Heart right ventricle (tissue), 16 donors: ENCODE data around the gene PTGS1. TPM values are rescaled to one million over a fixed set of nuclear protein-coding genes. Genes with fewer than 3 reads are reported as not detected.

Source experiments
- ATAC-seq, 8 donors: fragments of 200-7000 bp; cut with Tn5 transposase; one replicate each; pipeline ENCODE4 v1.9.1; 2020; ENCODE audit warnings: mild to moderate bottlenecking in 8 of 8, moderate library complexity in 8 of 8, moderate number of reproducible peaks in 1 of 8
- DNase-seq, 2 donors: peaks; one replicate each; pipeline ENCODE4 v3.0.0-alpha.2; 2020
- H3K27ac ChIP-seq, 10 donors: fragments of 200-600 bp; sonication (generic) in 2 of 10; one replicate each; pipeline versions ENCODE4 v1.5.0 to v1.8.0; 2020 to 2022; ENCODE audit warnings: mild to moderate bottlenecking in 3 of 10
- H3K27me3 ChIP-seq, 7 donors: fragments of 200-600 bp; one replicate each; pipeline ENCODE4 v1.8.0; 2021 to 2022; ENCODE audit warnings: mild to moderate bottlenecking in 2 of 7
- H3K36me3 ChIP-seq, 9 donors: fragments of 200-600 bp; sonication (generic) in 1 of 9; one replicate each; pipeline versions ENCODE4 v1.5.0 to v1.8.0; 2020 to 2022; ENCODE audit warnings: mild to moderate bottlenecking in 2 of 9
- H3K4me1 ChIP-seq, 9 donors: fragments of 200-600 bp; sonication (generic) in 1 of 9; one replicate each; pipeline versions ENCODE4 v1.5.0 to v1.8.0; 2020 to 2022; ENCODE audit warnings: mild to moderate bottlenecking in 4 of 9
- H3K4me3 ChIP-seq, 10 donors: fragments of 200-600 bp; sonication (generic) in 2 of 10; one replicate each; pipeline versions ENCODE4 v1.5.0 to v1.8.0; 2020 to 2022; ENCODE audit warnings: mild to moderate bottlenecking in 7 of 10, moderate library complexity in 2 of 10
- H3K9me3 ChIP-seq, 11 donors: fragments of 200-600 bp in 10 of 11; sonication (generic) in 2 of 11; one replicate each; pipeline versions ENCODE4 v1.5.0 to v1.8.0; 2013 to 2022; ENCODE audit warnings: mild to moderate bottlenecking in 2 of 11, control low read depth in 1 of 11, moderate library complexity in 1 of 11
- WGBS, 2 donors: extraction: QIAGEN DNeasy Blood & Tissue Kit; methylation state at CpG; one replicate each; pipeline ENCODE4 v1.1.7; 2013; ENCODE audit warnings: inconsistent platforms in 1 of 2; 5-methylcytosine and 5-hydroxymethylcytosine counted together
- intact Hi-C, 10 donors: fragments of 100-400 bp; cut with DNase I; formaldehyde crosslinking; loops; one replicate each; pipeline versions ENCODE4 v1.11.1 to v1.14.2; 2022
- polyA plus RNA-seq, 2 donors: library from polyadenylated mRNA; stranded (reverse); fragments of 200-250 nt; gene quantifications; one replicate each; pipeline ENCODE4 v1.2.3, GENCODE V29; 2013
- total RNA-seq, 10 donors: library from RNA; stranded (reverse); fragmentation: NEBNext Ultra II Directional in 3 of 10; extraction: Animal tissue kit (Norgen Biotek cat#: 25700) in 3 of 10; gene quantifications; one replicate each; pipeline versions ENCODE4 v1.2.1 to v1.2.4, GENCODE V29; 2021 to 2023
- TF ChIP-seq, protein P1 (sequence below), 9 donors: fragments of 200-600 bp; sonication (generic) in 2 of 9; IDR thresholded peaks; one replicate each; pipeline versions ENCODE4 v1.5.0 to v1.8.0; 2021 to 2022; ENCODE audit warnings: antibody characterized with exemption in 9 of 9, mild to moderate bottlenecking in 5 of 9, moderate library complexity in 1 of 9
- donor health status: Arrhythmogenic right ventricular cardiomyopathy.
- donor health status: ischemic (EF 13 %, LVEDD 7.1; RV severe dilation, severe dysfunction).
- donor health status: healthy with polysubstance abuse.
- donor health status: DM: no; HTN: yes; CAD: no.
- donor health status: DM: no; HTN: no; CAD: no.
- donor health status: ischemic (EF 25% LVEDD 6.9; RV normal size, moderate dysfunction).
- donor health status: ischemic (EF 25% LVEDD 5.7; RV mildly dilated, moderate dysfunction).
- donor health status: healthy.
- donor health status: DM: yes; HTN: yes; CAD: no.
- donor health status: Ischemic cardiomyopathy.
- donor health status: ischemic (EF 35%, LVEDD 5.7; RV mildly dilated, moderate dysfunction).
- donor health status: nonischemic (EF 11% LVEDD 7.7; RV severe dilation, severe dysfunction).
- donor health status: DM: yes; HTN: yes; CAD: no.
- donor health status: PGD.
- donor health status: ischemic (EF 29% LVEDD 5.4; RV normal size, mild dysfunction).
- donor health status: nonischemic (EF 23%, LVEDD 6.1; RV moderate dilation, normal function).

The PTGS1 gene
- total and polyA plus RNA-seq, 12 donors: 0.95 to 15.6 (median 3.2) TPM

DNA sequence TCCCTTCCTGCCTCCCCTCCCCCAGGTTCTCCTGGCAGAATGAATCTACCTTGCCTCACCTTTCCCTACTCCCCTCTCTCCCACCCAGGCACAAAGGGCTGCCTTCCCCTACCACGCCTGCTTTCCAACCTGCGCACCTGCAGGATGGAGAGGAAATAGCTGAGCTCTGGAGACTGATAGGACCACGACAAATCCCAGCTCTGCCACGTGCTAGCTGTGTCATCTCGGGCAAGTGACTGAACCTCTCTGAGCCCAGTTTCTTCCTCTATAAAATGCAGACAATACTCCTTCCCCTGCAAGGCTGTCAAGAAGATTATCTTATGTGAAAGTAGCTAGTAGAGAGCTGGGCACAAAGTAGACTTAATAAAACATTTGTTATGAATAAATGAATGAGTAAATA, 31.2 kb upstream of the PTGS1 start:
- Histone ChIP-seq H3K4me1 (peaks cover 0 to 26% (median 10%) of the 10 kb centered on the region in 9 donors), H3K36me3 (no peaks in the 10 kb centered on the region), H3K4me3 (no peak overlapping the region), H3K27ac (peak overlapping the region in 3 of 10 donors; percentile 35 to 56 (median 47)), H3K9me3 (no peaks in the 10 kb centered on the region), H3K27me3 (peaks cover 0 to 4% (median 0%) of the 10 kb centered on the region in 7 donors)
- ATAC-seq (no peak), DNase-seq (no peak)
- 64 to 72% methylated on average over 5 of the region's 5 CpGs for WGBS, 2 donors
- intact Hi-C loops: no loop called here
- TF ChIP-seq, protein P1, sequence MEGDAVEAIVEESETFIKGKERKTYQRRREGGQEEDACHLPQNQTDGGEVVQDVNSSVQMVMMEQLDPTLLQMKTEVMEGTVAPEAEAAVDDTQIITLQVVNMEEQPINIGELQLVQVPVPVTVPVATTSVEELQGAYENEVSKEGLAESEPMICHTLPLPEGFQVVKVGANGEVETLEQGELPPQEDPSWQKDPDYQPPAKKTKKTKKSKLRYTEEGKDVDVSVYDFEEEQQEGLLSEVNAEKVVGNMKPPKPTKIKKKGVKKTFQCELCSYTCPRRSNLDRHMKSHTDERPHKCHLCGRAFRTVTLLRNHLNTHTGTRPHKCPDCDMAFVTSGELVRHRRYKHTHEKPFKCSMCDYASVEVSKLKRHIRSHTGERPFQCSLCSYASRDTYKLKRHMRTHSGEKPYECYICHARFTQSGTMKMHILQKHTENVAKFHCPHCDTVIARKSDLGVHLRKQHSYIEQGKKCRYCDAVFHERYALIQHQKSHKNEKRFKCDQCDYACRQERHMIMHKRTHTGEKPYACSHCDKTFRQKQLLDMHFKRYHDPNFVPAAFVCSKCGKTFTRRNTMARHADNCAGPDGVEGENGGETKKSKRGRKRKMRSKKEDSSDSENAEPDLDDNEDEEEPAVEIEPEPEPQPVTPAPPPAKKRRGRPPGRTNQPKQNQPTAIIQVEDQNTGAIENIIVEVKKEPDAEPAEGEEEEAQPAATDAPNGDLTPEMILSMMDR (IDR thresholded peaks at IDR 0.05): no peak

DNA sequence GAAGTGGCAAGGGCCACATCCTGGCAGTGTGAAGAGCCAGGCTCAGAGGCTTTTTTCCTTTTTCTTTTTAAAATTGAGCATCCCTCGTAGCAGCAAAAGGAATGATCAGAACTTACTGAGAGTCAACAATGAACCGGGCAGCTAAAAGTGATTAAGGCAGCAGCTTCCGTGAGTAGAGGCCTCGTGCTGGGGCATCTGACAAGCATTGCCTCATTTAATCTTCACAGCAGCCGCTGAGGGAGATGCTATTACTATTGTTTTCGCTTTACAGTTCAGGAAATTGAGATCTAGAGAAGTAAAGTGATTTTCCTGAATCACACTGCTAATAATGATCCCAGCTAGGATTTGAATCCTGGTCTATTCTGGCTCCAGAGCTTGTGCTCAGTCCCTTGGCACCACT, 30.7 kb upstream of the PTGS1 start:
- 59 to 62% methylated on average over 6 of the region's 6 CpGs for WGBS, 2 donors
- intact Hi-C loops: loop anchor here in 2 of 10 donors (10.0 kb wide), 2 partner anchors 75 to 115 kb away; partner anchors contain the start of genes LHX6 (in 1 of the 2), MRRF (in 1 of the 2) and RBM18 (in 1 of the 2)
- H3K27ac ChIP-seq: peak overlapping the region in 6 of 10 donors; percentile 35 to 64 (median 51)
- H3K27me3 ChIP-seq: peaks cover 0 to 4% (median 0%) of the 10 kb centered on the region in 7 donors
- TF ChIP-seq, protein P1 (IDR thresholded peaks at IDR 0.05): no peak
- H3K4me1 ChIP-seq: peaks cover 0 to 26% (median 10%) of the 10 kb centered on the region in 9 donors
- H3K4me3 ChIP-seq: no peak overlapping the region
- no peak for DNase-seq
- no peaks in the 10 kb centered on the region for H3K36me3 ChIP-seq
- no peaks in the 10 kb centered on the region for H3K9me3 ChIP-seq
- peak in 4 of 8 donors; percentile 34 to 62 (median 44) for ATAC-seq

DNA sequence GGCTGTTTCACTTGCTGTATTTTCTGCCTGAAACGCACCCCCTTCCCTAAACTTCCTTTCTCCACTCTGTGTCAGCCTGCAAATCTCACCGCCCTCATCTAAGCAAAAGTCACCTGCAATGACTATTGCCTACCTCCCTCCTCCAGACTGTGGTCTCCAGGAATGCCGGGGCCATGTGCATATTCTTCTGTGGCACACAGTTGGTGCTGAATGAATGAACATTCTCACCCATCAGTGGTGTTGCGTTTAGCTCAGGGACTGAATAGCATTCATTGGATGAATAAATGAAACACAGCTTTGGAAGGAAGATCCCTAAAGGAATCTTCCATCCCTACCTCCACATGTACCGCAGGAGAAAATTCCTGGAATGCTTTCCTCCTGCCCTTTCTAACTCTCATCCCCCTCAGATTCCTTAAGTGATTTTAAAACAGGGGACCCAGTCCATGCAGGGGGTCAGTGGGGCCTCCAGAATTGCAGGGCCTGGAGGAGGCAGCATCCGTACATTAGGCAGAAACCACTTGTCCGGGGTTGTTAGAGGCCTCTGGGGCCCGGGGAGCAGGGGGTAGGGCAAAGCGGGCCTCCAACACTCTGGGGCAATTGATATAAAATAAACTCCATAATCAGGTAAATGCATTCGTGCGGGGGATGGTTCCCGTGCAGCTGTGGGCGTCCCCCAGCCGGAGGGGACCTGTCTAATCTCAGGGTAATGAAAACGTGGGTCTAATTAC, 28.3 kb upstream of the PTGS1 start:
- Histone ChIP-seq H3K27ac (no peak overlapping the region), H3K9me3 (no peaks in the 10 kb centered on the region), H3K27me3 (peaks cover 0 to 10% (median 0%) of the 10 kb centered on the region in 7 donors), H3K36me3 (no peaks in the 10 kb centered on the region), H3K4me1 (peaks cover 2 to 33% (median 20%) of the 10 kb centered on the region in 9 donors), H3K4me3 (no peak overlapping the region)
- ATAC-seq (no peak), DNase-seq (no peak)
- WGBS, 2 donors: 86 to 87% methylated on average over 15 of the region's 15 CpGs
- intact Hi-C loops: loop anchor here in 2 of 10 donors (10.0 kb wide), 2 partner anchors 78 to 118 kb away; partner anchors contain the start of genes LHX6 (in 1 of the 2), MRRF (in 1 of the 2) and RBM18 (in 1 of the 2)
- TF ChIP-seq, protein P1 (IDR thresholded peaks at IDR 0.05): no peak

- peak overlapping the region; percentile 60 to 87 (median 78) for H3K27ac ChIP-seq
- H3K36me3 ChIP-seq: no peaks in the 10 kb centered on the region
- intact Hi-C loops: loop anchor here in 5 of 10 donors (5.0 to 10.0 kb wide), 3 partner anchors 82 to 122 kb away; partner anchors contain the start of genes MRRF (in 5 of the 5), RBM18 (in 5 of the 5) and LHX6 (in 1 of the 5)
- peak overlapping the region in 9 of 10 donors; percentile 35 to 65 (median 57) for H3K4me3 ChIP-seq
- peaks cover 7 to 25% (median 21%) of the 10 kb centered on the region in 9 donors for H3K4me1 ChIP-seq
- DNase-seq: peak; percentile 58 to 70
- ATAC-seq: peak; percentile 70 to 83 (median 77)
- no peaks in the 10 kb centered on the region for H3K9me3 ChIP-seq
- TF ChIP-seq, protein P1 (IDR thresholded peaks at IDR 0.05): peak in 1 of 9 donors; percentile 5
- 2 to 4% methylated on average over 90 of the region's 90 CpGs for WGBS, 2 donors
- peaks cover 0 to 14% (median 0%) of the 10 kb centered on the region in 7 donors for H3K27me3 ChIP-seq
Measured at GRCh38 chr9:122346478-122347347, 24.1 kb upstream of the PTGS1 start.
